ENCODE results near the gene VPS37D. TPM values are rescaled to one million over a fixed set of nuclear protein-coding genes. Genes with fewer than 3 reads are reported as not detected.

VPS37D gene
- total and polyA plus RNA-seq, 2 of the 4 experiments (the other 2 are of a cell fraction), result 2.3 to 3.1 TPM

- H2AK9ac ChIP-seq (replicated peaks; ENCODE audit: low read depth, low read length, poor library complexity), result no peak overlapping the region
- ATAC-seq (ENCODE audit: low read depth) (no peak), DNase-seq (no peak)
- no peak overlapping the region for H2AFZ ChIP-seq (replicated peaks; ENCODE audit: low read length, poor library complexity)
- H2BK15ac ChIP-seq (ENCODE audit: low read depth, low read length), result no peak overlapping the region
- peaks cover 4% of the 10 kb centered on the region for H3K9me3 ChIP-seq (ENCODE audit: control insufficient read depth, insufficient read depth, low read length)
- H3K14ac ChIP-seq (replicated peaks; ENCODE audit: low read depth, low read length), result no peak overlapping the region
- no TSS peak for BruUV-seq (replicated peaks)
- no peak overlapping the region for H3K4me3 ChIP-seq (ENCODE audit: insufficient read depth, low read depth, low read length)
- H3K27me3 ChIP-seq (ENCODE audit: control insufficient read depth, insufficient read depth, low read length), result peaks cover 50% of the 10 kb centered on the region
- no peaks in the 10 kb centered on the region for H3K36me3 ChIP-seq (ENCODE audit: control insufficient read depth, insufficient read depth, low read length)
- H4K5ac ChIP-seq (ENCODE audit: low read depth, low read length), result no peak overlapping the region
- H3K27ac ChIP-seq (ENCODE audit: insufficient read depth, low read length), result no peak overlapping the region
- no peak overlapping the region for H4K91ac ChIP-seq (ENCODE audit: insufficient read depth, low read depth, low read length)
- WGBS, 2 experiments (ENCODE audit: extremely low coverage in 2 of 2, insufficient read length in 1 of 2), result no CpG with 5 or more reads among the region's 2 CpGs
- H2BK20ac ChIP-seq (ENCODE audit: low read depth, low read length), result no peak overlapping the region
- H3K23ac ChIP-seq (ENCODE audit: low read depth, low read length), result no peak overlapping the region
- intact Hi-C loops (cut with micrococcal nuclease), result no loop called here
- no peaks in the 10 kb centered on the region for H3K79me1 ChIP-seq (ENCODE audit: low read depth in 1 of 2, low read length in 2 of 2)
- ChIA-PET POLR2A (ENCODE audit: unreplicated experiment) (no interaction called here), CTCF (no interaction called here)
- no peak overlapping the region for H4K8ac ChIP-seq (ENCODE audit: low read depth in 2 of 2, low read length in 2 of 2)
- no peak for TF ChIP-seq FOS (IDR thresholded peaks at IDR 0.05; ENCODE audit: low read depth, low read length)
- TF ChIP-seq ELK1 (IDR thresholded peaks at IDR 0.05; ENCODE audit: borderline replicate concordance, low read depth, low read length), result no peak
- TF ChIP-seq RCOR1 (IDR thresholded peaks at IDR 0.05; ENCODE audit: insufficient replicate concordance, low read length), result no peak
- TF ChIP-seq BHLHE40 (IDR thresholded peaks at IDR 0.05; ENCODE audit: low read depth, low read length), result no peak
- no peak for TF ChIP-seq SMC3 (IDR thresholded peaks at IDR 0.05; ENCODE audit: low read depth, low read length)
- TF ChIP-seq NFE2L2 (IDR thresholded peaks at IDR 0.05; ENCODE audit: low read depth, low read length), result no peak
- no peak for TF ChIP-seq POLR2A (IDR thresholded peaks at IDR 0.05; ENCODE audit: low read depth, low read length)
- TF ChIP-seq, protein P1, sequence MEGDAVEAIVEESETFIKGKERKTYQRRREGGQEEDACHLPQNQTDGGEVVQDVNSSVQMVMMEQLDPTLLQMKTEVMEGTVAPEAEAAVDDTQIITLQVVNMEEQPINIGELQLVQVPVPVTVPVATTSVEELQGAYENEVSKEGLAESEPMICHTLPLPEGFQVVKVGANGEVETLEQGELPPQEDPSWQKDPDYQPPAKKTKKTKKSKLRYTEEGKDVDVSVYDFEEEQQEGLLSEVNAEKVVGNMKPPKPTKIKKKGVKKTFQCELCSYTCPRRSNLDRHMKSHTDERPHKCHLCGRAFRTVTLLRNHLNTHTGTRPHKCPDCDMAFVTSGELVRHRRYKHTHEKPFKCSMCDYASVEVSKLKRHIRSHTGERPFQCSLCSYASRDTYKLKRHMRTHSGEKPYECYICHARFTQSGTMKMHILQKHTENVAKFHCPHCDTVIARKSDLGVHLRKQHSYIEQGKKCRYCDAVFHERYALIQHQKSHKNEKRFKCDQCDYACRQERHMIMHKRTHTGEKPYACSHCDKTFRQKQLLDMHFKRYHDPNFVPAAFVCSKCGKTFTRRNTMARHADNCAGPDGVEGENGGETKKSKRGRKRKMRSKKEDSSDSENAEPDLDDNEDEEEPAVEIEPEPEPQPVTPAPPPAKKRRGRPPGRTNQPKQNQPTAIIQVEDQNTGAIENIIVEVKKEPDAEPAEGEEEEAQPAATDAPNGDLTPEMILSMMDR (conservative IDR thresholded peaks at IDR 0.05; ENCODE audit: low read depth, low read length), result no peak
- TF ChIP-seq CHD1 (IDR thresholded peaks at IDR 0.05; ENCODE audit: low read depth, low read length), result no peak
- no peak for TF ChIP-seq MAZ (IDR thresholded peaks at IDR 0.05; ENCODE audit: borderline replicate concordance, low read depth, low read length)
- no peak for TF ChIP-seq MAFK (IDR thresholded peaks at IDR 0.05; ENCODE audit: low read depth, low read length)
- TF ChIP-seq USF2 (IDR thresholded peaks at IDR 0.05; ENCODE audit: low read depth, low read length), result no peak
- no peak for TF ChIP-seq MXI1 (IDR thresholded peaks at IDR 0.05; ENCODE audit: borderline replicate concordance, low read depth, low read length)
- TF ChIP-seq RFX5 (IDR thresholded peaks at IDR 0.05; ENCODE audit: low read depth, low read length), result no peak
- TF ChIP-seq RAD21 (IDR thresholded peaks at IDR 0.05; ENCODE audit: low read length), result no peak
- TF ChIP-seq CEBPB (IDR thresholded peaks at IDR 0.05; ENCODE audit: low read depth, low read length), result no peak
- no peak overlapping the region for H3K18ac ChIP-seq (ENCODE audit: low read depth, low read length)
- H4K20me1 ChIP-seq (ENCODE audit: insufficient read depth, low read length), result no peaks in the 10 kb centered on the region
- H2BK5ac ChIP-seq (ENCODE audit: low read depth, low read length, poor library complexity, severe bottlenecking), result no peak overlapping the region
- H2AK5ac ChIP-seq (ENCODE audit: low read depth, low read length), result no peak overlapping the region
- in situ Hi-C loops (cut with MboI; ENCODE audit: low sequenced_read_pairs), result no loop called here
- no peak overlapping the region for H3K4me2 ChIP-seq (ENCODE audit: low read depth, low read length)
- H3K9me1 ChIP-seq (ENCODE audit: insufficient read depth, low read length), result no peaks in the 10 kb centered on the region
- H2BK120ac ChIP-seq (ENCODE audit: low read depth, low read length), result no peak overlapping the region
- H3K4ac ChIP-seq (ENCODE audit: low read depth, low read length), result no peak overlapping the region
- dilution Hi-C loops (cut with HindIII; ENCODE audit: low sequenced_read_pairs, unreplicated experiment), result no loop called here
- no peak overlapping the region for H3K9ac ChIP-seq (ENCODE audit: low read depth, low read length)
- H3K4me1 ChIP-seq (ENCODE audit: control insufficient read depth, insufficient read depth, low read length), result no peaks in the 10 kb centered on the region
- no peak overlapping the region for H3K56ac ChIP-seq (ENCODE audit: extremely low read depth, insufficient read depth, low read length)
These were observed 24.8 kb upstream of the VPS37D start for GRCh38 chr7:73642834-73643233.

Measured in IMR-90 (cell line).